Heart left ventricle (tissue), 16 donors: Measurements from ENCODE around the gene FOS. TPM values are rescaled to one million over a fixed set of nuclear protein-coding genes. Genes with fewer than 3 reads are reported as not detected.
A peak's percentile ranks its signal among the peaks of the same experiment; 100 is the strongest.

Experiments
- ATAC-seq, 4 donors: fragments of 200-7000 bp; cut with Tn5 transposase; one replicate each; pipeline ENCODE4 v1.9.1; 2020 to 2022; ENCODE audit warnings: moderate library complexity in 4 of 4, mild to moderate bottlenecking in 3 of 4, moderate number of reproducible peaks in 1 of 4
- DNase-seq, 5 donors: peaks; one replicate each; pipeline ENCODE4 v3.0.0-alpha.2; 2020
- H3K27ac ChIP-seq, 12 donors: fragments of 200-600 bp; sonication (generic) in 4 of 12; one replicate each; pipeline versions ENCODE4 v1.5.0 to v1.8.0; 2016 to 2022; ENCODE audit warnings: mild to moderate bottlenecking in 2 of 12
- H3K27me3 ChIP-seq, 9 donors: fragments of 200-600 bp; sonication (generic) in 2 of 9; one replicate each; pipeline versions ENCODE4 v1.5.1 to v1.8.0; 2016 to 2022; ENCODE audit warnings: mild to moderate bottlenecking in 3 of 9
- H3K36me3 ChIP-seq, 9 donors: fragments of 200-600 bp; sonication (generic) in 2 of 9; one replicate each; pipeline versions ENCODE4 v1.5.0 to v1.8.0; 2018 to 2022; ENCODE audit warnings: mild to moderate bottlenecking in 2 of 9
- H3K4me1 ChIP-seq, 12 donors: fragments of 200-600 bp; sonication (generic) in 4 of 12; one replicate each; pipeline versions ENCODE4 v1.5.0 to v1.8.0; 2016 to 2022; ENCODE audit warnings: mild to moderate bottlenecking in 3 of 12
- H3K4me3 ChIP-seq, 12 donors: fragments of 200-600 bp; sonication (generic) in 4 of 12; one replicate each; pipeline versions ENCODE4 v1.5.0 to v1.8.0; 2017 to 2022; ENCODE audit warnings: mild to moderate bottlenecking in 9 of 12, moderate library complexity in 4 of 12
- H3K9me3 ChIP-seq, 12 donors: fragments of 200-600 bp; sonication (generic) in 4 of 12; one replicate each; pipeline versions ENCODE4 v1.5.0 to v1.8.0; 2016 to 2022; ENCODE audit warnings: mild to moderate bottlenecking in 1 of 12
- CTCF ChIP-seq, 12 donors: fragments of 200-600 bp; sonication (generic) in 4 of 12; IDR thresholded peaks; one replicate each; pipeline versions ENCODE4 v1.5.0 to v1.8.0; 2018 to 2022; ENCODE audit warnings: antibody characterized with exemption in 12 of 12, mild to moderate bottlenecking in 5 of 12
- POLR2A ChIP-seq, 2 donors: fragments of 450-650 bp; IDR thresholded peaks; one replicate each; pipeline ENCODE4 v1.6.1; 2017; ENCODE audit warnings: antibody characterized with exemption in 2 of 2, mild to moderate bottlenecking in 2 of 2, moderate library complexity in 2 of 2
- WGBS, 4 donors: extraction: QIAGEN DNeasy Blood & Tissue Kit in 2 of 4; methylation state at CpG; one replicate each; pipeline versions ENCODE4 v1.1.5 to v1.1.7; 2013 to 2018; 5-methylcytosine and 5-hydroxymethylcytosine counted together
- intact Hi-C, 10 donors: fragments of 100-400 bp; cut with DNase I; formaldehyde crosslinking; loops; one replicate each; pipeline versions ENCODE4 v1.11.1 to v1.14.2; 2022
- polyA plus RNA-seq, 2 donors: library from polyadenylated mRNA; stranded (reverse); fragments of 200-250 nt; gene quantifications; one replicate each; pipeline ENCODE4 v1.2.3, GENCODE V29; 2013
- total RNA-seq, 9 donors: library from RNA; depleted of rRNA in 2 of 9; stranded (reverse); fragments of >200 nt in 2 of 9; fragmentation: NEBNext Ultra II Directional in 3 of 9; extraction: Animal tissue kit (Norgen Biotek cat#: 25700) in 3 of 9; gene quantifications; one replicate each; pipeline versions ENCODE4 v1.1.0 to v1.2.4, GENCODE V29; 2016 to 2023
- donor health status: ischemic (EF 13 %, LVEDD 7.1; RV severe dilation, severe dysfunction).
- donor health status: healthy with polysubstance abuse.
- donor health status: DM: no; HTN: yes; CAD: no.
- donor health status: DM: no; HTN: no; CAD: no.
- donor health status: ischemic (EF 25% LVEDD 6.9; RV normal size, moderate dysfunction).
- donor health status: ischemic (EF 25% LVEDD 5.7; RV mildly dilated, moderate dysfunction).
- donor health status: healthy.
- donor health status: DM: yes; HTN: yes; CAD: no.
- donor health status: ischemic (EF 35%, LVEDD 5.7; RV mildly dilated, moderate dysfunction).
- donor health status: nonischemic (EF 11% LVEDD 7.7; RV severe dilation, severe dysfunction).
- donor health status: DM: yes; HTN: yes; CAD: no.
- donor health status: PGD.
- donor health status: ischemic (EF 29% LVEDD 5.4; RV normal size, mild dysfunction).
- donor health status: nonischemic (EF 23%, LVEDD 6.1; RV moderate dilation, normal function).

The FOS gene
- total and polyA plus RNA-seq, 11 donors = 6.5 to 549 (median 28.6) TPM

GRCh38 chr14:75315144-75315543, 36.5 kb downstream of the FOS start:
- intact Hi-C loops = loop anchor here in 4 of 10 donors (5.0 to 10.0 kb wide), 3 partner anchors 57 to 110 kb away; partner anchors contain the start of gene JDP2 (in 2 of the 4)
- Histone ChIP-seq H3K9me3 (no peaks in the 10 kb centered on the region), H3K27me3 (no peaks in the 10 kb centered on the region), H3K36me3 (no peaks in the 10 kb centered on the region), H3K4me1 (peaks cover 0 to 36% (median 21%) of the 10 kb centered on the region in 12 donors), H3K27ac (peak overlapping the region in 7 of 12 donors; percentile 11 to 67 (median 48)), H3K4me3 (peak overlapping the region in 1 of 12 donors; percentile 15)
- ATAC-seq (peak in 3 of 4 donors; percentile 39 to 57 (median 40)), DNase-seq (no peak)
- WGBS, 4 donors = 7 to 13% (median 8%) methylated on average over 3 to 4 of the region's 4 CpGs
- TF ChIP-seq CTCF (IDR thresholded peaks at IDR 0.05) = no peak
- TF ChIP-seq POLR2A (IDR thresholded peaks at IDR 0.05) = no peak

- H3K36me3 ChIP-seq = no peaks in the 10 kb centered on the region
- 78 to 86% (median 80%) methylated on average over 4 of the region's 4 CpGs for WGBS, 4 donors
- H3K9me3 ChIP-seq = no peaks in the 10 kb centered on the region
- H3K27me3 ChIP-seq = no peaks in the 10 kb centered on the region
- intact Hi-C loops = loop anchor here in 4 of 10 donors (5.0 to 10.0 kb wide), 3 partner anchors 55 to 108 kb away; partner anchors contain the start of gene JDP2 (in 2 of the 4)
- no peak overlapping the region for H3K4me3 ChIP-seq
- H3K4me1 ChIP-seq = peaks cover 0 to 18% (median 9%) of the 10 kb centered on the region in 12 donors
- H3K27ac ChIP-seq = no peak overlapping the region
- no peak for DNase-seq
- ATAC-seq = no peak
- TF ChIP-seq CTCF (IDR thresholded peaks at IDR 0.05) (no peak), POLR2A (IDR thresholded peaks at IDR 0.05) (no peak)
These were observed 38.5 kb downstream of the FOS start for GRCh38 chr14:75317148-75317547.

- Histone ChIP-seq H3K27ac (no peak overlapping the region), H3K27me3 (no peaks in the 10 kb centered on the region), H3K4me1 (peaks cover 0 to 14% (median 7%) of the 10 kb centered on the region in 12 donors), H3K4me3 (no peak overlapping the region), H3K36me3 (no peaks in the 10 kb centered on the region), H3K9me3 (no peaks in the 10 kb centered on the region)
- intact Hi-C loops = loop anchor here in 4 of 10 donors (5.0 to 10.0 kb wide), 3 partner anchors 54 to 106 kb away; partner anchors contain the start of gene JDP2 (in 2 of the 4)
- no peak for ATAC-seq
- TF ChIP-seq CTCF (IDR thresholded peaks at IDR 0.05) (no peak), POLR2A (IDR thresholded peaks at IDR 0.05) (no peak)
- no peak for DNase-seq
These were observed 39.7 kb downstream of the FOS start for GRCh38 chr14:75318353-75318752.

- Histone ChIP-seq H3K9me3 (no peaks in the 10 kb centered on the region), H3K36me3 (no peaks in the 10 kb centered on the region), H3K27ac (no peak overlapping the region), H3K4me1 (peaks cover 0 to 14% (median 7%) of the 10 kb centered on the region in 12 donors), H3K4me3 (no peak overlapping the region), H3K27me3 (no peaks in the 10 kb centered on the region)
- no peak for TF ChIP-seq POLR2A (IDR thresholded peaks at IDR 0.05)
- no peak for TF ChIP-seq CTCF (IDR thresholded peaks at IDR 0.05)
- intact Hi-C loops = loop anchor here in 4 of 10 donors (5.0 to 10.0 kb wide), 3 partner anchors 53 to 106 kb away; partner anchors contain the start of gene JDP2 (in 2 of the 4)
- DNase-seq (no peak), ATAC-seq (no peak)
- WGBS, 4 donors = 92 to 100% (median 93%) methylated on average over 2 of the region's 2 CpGs
These were observed 40.4 kb downstream of the FOS start for GRCh38 chr14:75319021-75319420.
